GM18511 (cell line): ENCODE measurements around the gene UMODL1.
A peak's percentile ranks its signal among the peaks of the same experiment; 100 is the strongest.

Experiments
- ATAC-seq: cut with Tn5 transposase; IDR thresholded peaks from one replicate; pipeline ENCODE4 v1.9.1; 2021; ENCODE audit warnings: mild to moderate bottlenecking, moderate library complexity; ENCODE audit not compliant: unreplicated experiment

UMODL1 gene

DNA sequence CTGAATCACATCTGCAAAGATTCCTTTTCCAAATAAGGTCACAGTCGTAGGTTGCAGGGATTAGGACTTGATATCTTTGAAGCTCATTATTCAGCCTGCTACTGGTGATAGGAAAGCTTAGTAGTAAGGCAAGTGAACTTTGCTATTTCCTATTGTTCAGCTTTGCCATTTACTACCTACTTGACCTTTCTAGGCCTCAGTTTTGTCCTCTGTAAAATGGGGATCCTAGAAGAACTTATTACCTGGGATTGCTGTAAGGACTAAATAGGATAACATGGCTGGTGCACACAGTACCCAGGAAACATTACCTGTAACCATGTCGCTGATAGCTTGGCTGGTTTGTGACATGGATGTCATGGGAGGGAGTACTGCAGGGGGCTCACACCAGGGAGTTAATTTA lies 24.5 kb downstream of the UMODL1 start:
- ATAC-seq = no peak

DNA sequence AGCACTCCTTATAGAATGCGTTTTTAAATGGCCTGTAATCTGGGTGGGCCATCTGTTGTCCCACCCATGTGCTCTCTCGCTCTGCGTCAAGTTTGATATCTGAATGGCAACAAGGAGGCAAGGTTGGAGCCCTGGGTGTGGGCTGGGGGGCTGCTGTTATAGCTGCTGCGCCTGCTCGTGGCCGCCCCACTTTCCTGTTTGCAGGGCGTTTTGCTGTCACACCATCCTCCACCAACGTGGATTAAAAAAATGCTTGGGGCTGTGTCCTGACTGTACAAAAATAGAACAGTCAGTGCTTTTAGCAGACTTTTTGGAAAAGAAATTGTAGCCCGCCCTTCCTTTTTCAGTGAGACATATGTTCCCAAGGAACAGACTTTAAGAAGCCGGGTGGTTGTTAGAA lies 25.4 kb downstream of the UMODL1 start:
- no peak for ATAC-seq

DNA sequence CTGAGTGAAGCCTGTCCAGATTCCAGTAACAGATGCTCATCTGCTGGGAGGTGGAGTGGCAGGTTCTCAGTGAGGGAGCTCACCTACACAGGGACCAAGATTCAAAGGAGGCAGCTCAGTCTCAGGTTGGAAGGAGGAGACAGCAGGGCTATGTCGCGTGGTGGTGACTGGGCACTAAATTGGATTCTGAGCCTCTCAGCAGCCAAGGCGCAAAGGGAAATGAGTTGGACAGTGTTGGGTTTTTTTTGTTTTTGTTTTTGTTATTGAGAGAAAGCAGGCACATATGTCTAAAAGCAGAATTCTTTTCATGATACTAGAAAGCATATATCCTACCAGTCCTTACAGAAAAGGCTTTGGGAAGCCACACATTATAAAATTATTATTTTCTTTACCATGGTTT lies 26.2 kb downstream of the UMODL1 start:
- ATAC-seq = no peak

DNA sequence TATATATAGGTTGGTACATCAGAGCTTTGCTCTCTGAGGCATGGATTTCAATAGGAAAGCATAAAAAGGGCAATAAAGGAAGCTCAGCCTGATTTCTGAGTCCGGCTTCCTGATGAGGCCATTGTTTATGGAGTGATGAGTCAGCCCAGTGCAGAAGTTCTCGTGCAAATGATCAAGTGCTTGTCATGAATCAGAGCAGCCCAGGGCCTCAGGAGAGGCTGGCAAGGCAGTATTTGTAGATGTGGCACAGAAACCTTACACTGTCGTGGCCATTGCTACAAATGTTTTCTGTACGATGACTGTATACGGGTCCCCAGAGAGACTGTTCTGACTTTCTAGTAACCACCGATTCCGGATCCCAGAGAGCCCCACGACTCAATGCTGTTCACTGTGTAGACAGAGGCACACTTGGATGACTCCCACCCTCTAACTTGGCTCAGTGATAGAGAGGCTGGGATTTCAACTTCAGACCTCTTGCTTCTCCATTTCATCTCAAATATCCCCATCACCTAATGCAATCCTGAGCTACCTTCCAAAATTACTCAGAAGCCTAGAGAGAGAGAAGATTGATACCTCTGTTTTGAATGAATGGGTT lies 26.8 kb downstream of the UMODL1 start:
- no peak for ATAC-seq

GRCh38 chr21:42098957-42099505 lies 27.9 kb downstream of the UMODL1 start:
- no peak for ATAC-seq

DNA sequence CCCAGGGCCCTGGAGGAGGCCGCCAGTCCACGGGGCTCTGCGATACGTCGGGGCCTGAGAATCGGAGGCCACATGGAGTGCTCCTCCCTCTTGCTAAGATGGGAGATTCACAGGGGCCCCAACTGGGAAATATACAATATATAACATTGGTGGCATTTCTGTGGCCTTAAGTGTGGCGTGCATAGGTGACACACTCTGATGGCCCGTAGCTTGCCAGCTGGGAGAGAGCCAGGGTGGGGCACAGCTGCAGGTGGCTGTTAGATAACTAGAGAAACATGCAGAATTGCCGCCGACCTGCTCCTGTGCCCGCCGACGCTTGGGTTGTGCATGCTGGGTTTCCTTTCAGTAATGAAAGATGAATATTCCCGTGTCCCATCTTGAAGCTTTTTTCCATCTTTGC lies 30.1 kb downstream of the UMODL1 start:
- ATAC-seq = no peak

DNA sequence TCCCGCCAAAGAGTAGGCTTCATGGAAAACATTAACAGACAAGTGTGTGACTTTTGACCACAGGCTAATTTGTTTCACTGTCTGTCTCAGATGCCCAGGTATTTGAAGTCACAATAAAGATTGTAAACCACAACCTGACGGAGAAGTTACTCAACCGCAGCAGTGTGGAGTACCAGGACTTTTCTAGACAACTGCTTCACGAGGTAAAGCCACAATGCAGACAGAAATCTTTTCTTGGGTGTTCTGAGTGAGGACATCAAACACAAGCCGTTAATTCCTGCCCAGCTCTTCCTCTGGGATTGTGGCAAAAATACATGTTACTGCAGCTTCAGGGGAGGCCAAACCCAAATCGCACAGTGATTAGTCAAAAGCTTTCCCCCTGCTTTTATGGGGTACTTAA lies 31.0 kb downstream of the UMODL1 start:
- no peak for ATAC-seq

GRCh38 chr21:42102526-42102925 lies 31.4 kb downstream of the UMODL1 start:
- no peak for ATAC-seq

GRCh38 chr21:42102991-42103390 lies 31.9 kb downstream of the UMODL1 start:
- no peak for ATAC-seq

GRCh38 chr21:42103843-42104242 lies 32.7 kb downstream of the UMODL1 start:
- ATAC-seq = no peak

DNA sequence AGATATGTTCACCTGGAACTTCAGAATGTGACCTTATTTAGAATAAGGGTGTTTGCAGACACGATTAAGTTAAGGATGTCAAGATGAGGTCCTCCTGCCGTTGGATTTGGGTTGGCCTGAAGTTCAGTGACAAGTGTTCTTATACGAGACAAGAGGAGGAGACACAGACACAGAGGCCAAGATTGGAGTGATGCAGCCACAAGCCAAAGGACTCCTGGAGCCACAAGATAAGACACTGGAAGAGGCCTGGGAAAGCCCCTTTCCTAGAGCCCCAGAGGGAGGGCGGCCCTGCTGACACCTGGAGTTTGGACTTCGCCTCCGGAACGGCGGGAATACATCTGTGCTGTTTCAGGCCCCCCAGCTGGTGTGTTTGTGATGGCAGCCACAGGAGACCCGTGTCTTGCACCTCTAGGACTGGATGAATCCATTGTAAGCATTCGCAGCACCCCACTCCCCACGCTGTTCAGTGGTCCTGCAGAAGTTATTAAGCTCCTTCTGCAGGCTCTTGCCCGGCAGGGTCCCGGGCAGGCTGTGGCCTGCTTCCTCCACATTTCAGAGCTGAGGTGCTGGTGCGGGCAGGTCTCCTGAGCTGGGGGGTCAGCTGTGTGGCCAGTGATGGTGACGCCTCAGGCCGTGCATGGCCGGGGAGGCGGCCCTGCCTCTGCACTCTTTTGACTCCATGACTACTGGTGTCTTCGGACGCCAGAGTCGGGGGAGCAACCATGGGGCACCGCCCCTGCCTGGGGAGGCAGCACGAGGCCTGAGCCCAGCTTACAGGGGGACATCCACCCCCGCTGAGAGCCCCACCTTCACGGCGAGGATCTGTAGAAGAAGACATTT lies 34.6 kb downstream of the UMODL1 start:
- no peak for ATAC-seq

DNA sequence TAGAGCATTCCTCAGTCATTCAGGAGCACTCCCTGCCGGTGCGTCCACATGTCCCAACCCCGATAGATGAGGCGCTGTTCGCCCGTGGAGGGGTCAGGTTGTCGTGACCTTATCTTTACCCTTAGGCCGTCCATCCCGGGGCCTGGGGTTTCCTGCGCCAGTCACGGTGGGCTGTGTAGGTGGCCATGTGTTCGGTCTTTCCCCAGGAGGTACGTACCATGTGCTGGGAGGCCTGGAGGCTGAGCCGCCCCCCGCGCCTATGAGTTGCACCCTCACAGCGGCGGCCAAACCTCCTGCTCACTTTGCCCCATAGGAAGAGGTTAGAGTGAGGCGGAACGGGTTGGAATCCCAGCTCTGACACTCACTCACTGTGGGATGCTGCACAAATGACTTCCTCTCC lies 35.3 kb downstream of the UMODL1 start:
- no peak for ATAC-seq

- ATAC-seq = peak; percentile 12
Measured at GRCh38 chr21:42107177-42107880, 36.2 kb downstream of the UMODL1 start.

GRCh38 chr21:42107881-42108553 lies 36.9 kb downstream of the UMODL1 start:
- ATAC-seq = peak; percentile 93

DNA sequence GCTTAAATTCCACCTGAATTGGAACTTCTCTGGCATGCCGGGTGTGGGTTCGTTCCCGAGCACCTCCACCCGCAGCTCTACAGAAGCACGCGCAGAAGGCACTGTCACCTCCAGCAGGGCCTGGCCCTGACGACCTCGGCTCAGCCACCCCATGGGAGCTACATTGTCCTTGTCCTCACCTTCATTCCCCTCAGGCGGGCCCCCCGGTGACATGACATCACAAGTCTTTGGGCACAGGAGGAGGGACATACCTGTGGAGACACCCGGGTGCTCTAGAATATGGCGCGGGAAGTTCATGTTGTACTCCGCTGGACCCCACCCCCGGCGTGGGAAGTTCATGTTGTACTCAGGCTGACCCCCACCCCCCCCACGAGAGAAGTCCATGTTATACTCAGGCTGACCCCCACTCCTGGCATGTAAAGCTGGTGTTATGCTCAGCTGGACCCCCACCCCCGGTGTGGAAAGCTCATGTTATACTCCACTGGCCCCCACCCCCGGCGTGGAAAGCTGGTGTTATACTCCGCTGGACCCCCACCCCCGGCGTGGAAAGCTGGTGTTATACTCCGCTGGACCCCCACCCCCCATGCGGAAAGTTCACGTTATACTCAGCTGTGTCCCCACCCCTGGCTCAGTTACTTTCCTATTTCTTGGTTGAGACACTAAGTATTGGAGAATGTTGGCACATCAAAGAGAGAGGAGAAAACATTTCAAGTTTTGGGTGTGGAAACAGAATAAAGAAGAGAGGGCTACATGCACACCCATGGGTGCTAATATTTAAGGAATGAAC lies 37.6 kb downstream of the UMODL1 start:
- no peak for ATAC-seq

DNA sequence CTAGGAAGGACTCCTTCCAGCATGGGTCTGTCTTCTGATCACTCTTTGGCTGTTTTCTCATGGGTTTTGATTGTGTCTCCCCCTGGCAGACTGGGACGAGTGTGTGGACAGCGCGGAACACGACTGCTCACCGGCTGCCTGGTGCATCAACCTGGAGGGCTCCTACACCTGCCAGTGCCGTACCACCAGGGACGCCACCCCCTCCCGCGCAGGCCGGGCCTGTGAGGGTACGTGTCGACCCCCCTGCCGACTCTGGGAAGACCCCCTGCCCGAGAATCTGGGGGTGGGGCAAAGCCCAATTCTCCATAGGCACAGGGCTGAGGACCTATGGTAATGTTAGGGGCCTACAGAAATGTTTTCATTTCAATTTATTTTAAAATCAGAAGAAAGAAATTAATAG lies 38.4 kb downstream of the UMODL1 start:
- ATAC-seq = no peak

- no peak for ATAC-seq
Measured at GRCh38 chr21:42109873-42110525, 38.9 kb downstream of the UMODL1 start.

GRCh38 chr21:42110691-42111469 lies 39.8 kb downstream of the UMODL1 start:
- ATAC-seq = no peak

DNA sequence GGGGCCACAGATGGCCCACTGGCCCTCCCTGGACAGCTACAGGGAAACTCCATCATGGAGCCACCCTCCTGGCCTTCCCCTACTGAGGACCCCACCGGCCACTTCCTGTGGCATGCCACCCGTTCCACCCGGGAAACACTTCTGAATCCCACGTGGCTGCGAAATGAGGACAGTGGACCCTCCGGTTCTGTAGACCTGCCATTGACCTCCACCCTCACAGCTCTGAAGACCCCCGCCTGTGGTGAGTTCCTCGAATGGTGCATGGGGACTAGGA lies 40.3 kb downstream of the UMODL1 start:
- ATAC-seq = no peak
